ENCODE measurements around the gene ALDH4A1.

GRCh38 chr1:18879791-18880309, 22.5 kb downstream of the ALDH4A1 start:
- TF ChIP-seq EZH2 (IDR thresholded peaks at IDR 0.05; ENCODE audit: insufficient read depth, low read length), result no peak
- no peak for TF ChIP-seq CTCF (IDR thresholded peaks at IDR 0.05; ENCODE audit: insufficient read depth, low read depth, low read length)

Measured in astrocyte (in vitro differentiated cells and primary cell).